Hepatic stellate cell (primary cell): ENCODE results near the gene ORM1.
A peak's percentile ranks its signal among the peaks of the same experiment; 100 is the strongest.
"Not testable (repeated sequence)": the region's sequence is repeated elsewhere in the genome, so short reads cannot be mapped to it uniquely, and the experiment has no call there.

ENCODE experiments used
- DNase-seq: peaks from one replicate; pipeline ENCODE4 v3.0.0; 2011; ENCODE audit warnings: low spot score

Gene ORM1

GRCh38 chr9:114308361-114308950 is 14.4 kb upstream of the ORM1 start:
- no peak for DNase-seq

- DNase-seq, result no peak
These were observed 13.8 kb upstream of the ORM1 start for GRCh38 chr9:114309096-114309495.

- no peak for DNase-seq
These were observed 12.1 kb upstream of the ORM1 start for GRCh38 chr9:114310471-114311450.

- no peak for DNase-seq
These were observed 11.1 kb upstream of the ORM1 start for GRCh38 chr9:114311571-114312512.

GRCh38 chr9:114312513-114312875 is 10.4 kb upstream of the ORM1 start:
- no peak for DNase-seq

- no peak for DNase-seq
These were observed 9.7 kb upstream of the ORM1 start for GRCh38 chr9:114313186-114313585.

GRCh38 chr9:114314256-114314867 is 8.5 kb upstream of the ORM1 start:
- no peak for DNase-seq

- no peak for DNase-seq
These were observed 7.8 kb upstream of the ORM1 start for GRCh38 chr9:114314881-114315722.

- no peak for DNase-seq
These were observed 7.1 kb upstream of the ORM1 start for GRCh38 chr9:114315723-114316363.

GRCh38 chr9:114316605-114317230 is 6.2 kb upstream of the ORM1 start:
- DNase-seq, result no peak

- DNase-seq, result peak; percentile 32
These were observed 5.1 kb upstream of the ORM1 start for GRCh38 chr9:114317665-114318357.

- DNase-seq, result no peak
These were observed 4.5 kb upstream of the ORM1 start for GRCh38 chr9:114318416-114318815.

GRCh38 chr9:114319147-114319546 is 3.8 kb upstream of the ORM1 start:
- no peak for DNase-seq

- DNase-seq, result peak; percentile 42
These were observed 2.2 kb upstream of the ORM1 start for GRCh38 chr9:114320710-114321109.

GRCh38 chr9:114321759-114322158 is 1.1 kb upstream of the ORM1 start:
- peak; percentile 47 for DNase-seq

GRCh38 chr9:114322160-114322818 is 609 bp upstream of the ORM1 start:
- DNase-seq, result not testable (repeated sequence)

GRCh38 chr9:114323849-114324248 is 951 bp downstream of the ORM1 start:
- DNase-seq, result not testable (repeated sequence)

GRCh38 chr9:114324492-114324891 is 1.6 kb downstream of the ORM1 start:
- no peak for DNase-seq

- not testable (repeated sequence) for DNase-seq
These were observed 2.1 kb downstream of the ORM1 start for GRCh38 chr9:114324965-114325364.
